MM.1S (cell line): ENCODE data around the gene SF3B4.

Experiments
- CTCF ChIP-seq: fragments of 300-600 bp; sonication (generic); IDR thresholded peaks from 2 replicates; pipeline ENCODE4 v1.5.1; 2016; ENCODE audit warnings: antibody characterized with exemption, low read length, mixed read lengths
- EZH2 ChIP-seq: fragments of 300-600 bp; sonication (generic); optimal IDR thresholded peaks from 2 replicates; pipeline ENCODE3; 2017; ENCODE audit warnings: low read depth, mild to moderate bottlenecking, antibody characterized with exemption, low read length, mixed read lengths
- EZH2phosphoT487 ChIP-seq: fragments of 300-600 bp; sonication (generic); IDR thresholded peaks from 2 replicates; pipeline ENCODE4 v1.6.1; 2018; ENCODE audit warnings: antibody characterized with exemption, low read length

DNA sequence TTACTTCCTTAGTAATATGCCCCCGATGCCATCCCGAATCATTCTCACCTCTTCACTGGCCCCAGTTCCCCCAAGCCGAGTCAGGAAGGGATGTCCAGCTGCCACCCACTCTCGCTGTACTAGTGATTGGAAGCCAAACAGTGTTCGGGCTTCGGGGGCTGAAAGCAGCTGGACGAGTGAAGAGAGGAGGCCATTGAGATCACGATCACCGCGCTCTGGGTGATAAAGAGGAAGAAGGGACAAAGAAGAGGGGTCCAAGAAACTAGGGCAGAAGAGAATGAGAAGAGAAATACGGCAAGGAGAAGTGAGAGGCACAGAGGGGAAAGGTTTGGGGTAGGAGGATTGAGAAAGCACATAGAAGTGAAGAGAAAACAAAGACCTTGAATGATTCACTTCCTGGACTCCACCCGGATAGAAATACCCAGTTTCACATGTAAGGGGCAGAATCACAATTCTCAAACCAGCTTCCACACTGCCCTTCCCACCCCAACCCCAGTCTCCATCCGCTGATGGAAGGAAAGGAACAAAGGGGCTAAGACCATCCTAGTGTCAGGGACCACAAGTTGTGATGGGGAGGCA, 3.7 kb upstream of the SF3B4 start:
- no peak for TF ChIP-seq CTCF
- TF ChIP-seq EZH2phosphoT487: no peak
- TF ChIP-seq EZH2: no peak
